Measurements from ENCODE around the gene MRPS18A.

MRPS18A gene

DNA sequence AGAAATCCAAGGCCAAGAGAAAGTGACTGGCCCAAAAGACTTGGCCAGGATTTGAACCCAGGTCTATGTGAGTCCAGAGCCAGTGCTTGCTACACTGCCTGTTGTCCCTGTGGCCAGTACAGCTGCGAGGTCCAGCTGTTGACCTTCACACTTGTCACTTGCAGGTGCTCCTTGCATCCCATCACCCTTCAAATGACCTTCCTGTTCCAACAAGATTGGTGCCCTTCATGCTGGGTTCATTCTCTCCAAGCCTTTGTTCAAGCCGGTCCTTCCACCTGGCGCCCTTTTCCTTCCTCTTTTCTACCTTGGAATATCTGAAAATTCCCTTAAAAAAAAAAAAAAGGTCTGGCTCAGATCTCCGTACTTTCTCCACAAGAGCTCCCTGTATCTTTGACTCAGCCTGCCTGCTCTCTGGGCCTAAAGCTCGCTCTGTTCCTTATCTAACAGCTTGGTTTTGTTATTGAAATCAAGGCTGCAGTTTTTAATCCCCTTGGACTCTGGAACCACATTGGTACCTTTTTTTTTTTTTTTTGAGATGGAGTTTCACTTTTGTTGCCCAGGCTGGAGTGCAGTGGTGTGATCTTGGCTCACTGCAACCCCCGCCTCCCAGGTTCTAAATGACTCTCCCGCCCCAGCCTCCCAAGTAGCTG, 22.2 kb upstream of the MRPS18A start:
- no peak for DNase-seq (ENCODE audit: low read depth, low spot score)
- TF ChIP-seq ZNF274 (IDR thresholded peaks at IDR 0.05; ENCODE audit: low read depth, low read length) (no peak), SUZ12 (IDR thresholded peaks at IDR 0.05; ENCODE audit: extremely low read depth, insufficient read depth, insufficient read length) (no peak)
- H3K9me3 ChIP-seq (ENCODE audit: insufficient read depth, low read length), result no peaks in the 10 kb centered on the region
- H3K4me1 ChIP-seq (ENCODE audit: insufficient read depth, insufficient read length), result peaks cover 11% of the 10 kb centered on the region
- no peaks in the 10 kb centered on the region for H3K36me3 ChIP-seq (ENCODE audit: insufficient read depth, insufficient read length, low read length)
- no peaks in the 10 kb centered on the region for H3K27me3 ChIP-seq (ENCODE audit: insufficient read depth, insufficient read length)
- H3K9ac ChIP-seq (ENCODE audit: insufficient read length, low read depth), result no peak overlapping the region
- no peak overlapping the region for H3K4me3 ChIP-seq (ENCODE audit: insufficient read length, low read depth)

DNA sequence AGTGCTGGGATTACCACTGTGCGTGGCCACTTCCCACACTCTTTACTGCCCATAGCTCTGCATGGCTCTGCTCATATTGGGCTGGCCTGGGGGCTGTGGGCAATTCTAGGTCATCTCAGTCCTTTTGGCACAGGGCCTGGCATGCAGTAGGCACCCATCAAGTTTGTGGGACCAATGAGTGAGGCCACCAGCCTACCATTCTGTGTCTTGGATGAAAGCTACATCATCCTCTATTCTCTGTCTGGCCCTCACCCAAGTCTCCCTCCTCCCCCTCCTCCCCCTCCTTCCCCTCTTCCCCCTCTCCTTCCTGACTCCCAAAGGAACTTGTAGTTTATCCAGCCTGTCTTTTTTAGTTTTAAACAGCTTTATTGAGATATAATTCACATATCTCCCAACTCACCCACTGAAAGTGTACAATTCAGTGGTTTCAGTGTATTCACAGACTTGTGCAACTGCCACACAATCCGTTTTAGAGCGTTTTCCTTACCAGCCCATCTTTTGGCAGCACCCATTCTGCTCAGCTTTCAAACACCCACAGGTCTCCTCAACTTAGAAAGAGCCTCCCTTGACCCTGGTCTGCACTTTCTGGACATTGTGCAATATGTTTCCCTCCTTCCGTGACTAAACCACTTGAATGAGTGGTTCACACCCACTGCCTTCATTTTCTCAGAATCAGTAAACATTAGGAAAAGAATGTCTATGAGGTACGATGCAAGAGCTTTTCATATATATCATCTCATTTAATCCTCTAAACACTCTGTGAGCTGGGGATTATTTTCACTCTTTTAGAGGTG, 21.5 kb upstream of the MRPS18A start:
- H3K9me3 ChIP-seq (ENCODE audit: insufficient read depth, low read length), result no peaks in the 10 kb centered on the region
- DNase-seq (ENCODE audit: low read depth, low spot score), result no peak
- no peak for TF ChIP-seq ZNF274 (IDR thresholded peaks at IDR 0.05; ENCODE audit: low read depth, low read length)
- no peak for TF ChIP-seq YY1 (IDR thresholded peaks at IDR 0.05; ENCODE audit: insufficient read depth, insufficient read length)
- TF ChIP-seq SUZ12 (IDR thresholded peaks at IDR 0.05; ENCODE audit: extremely low read depth, insufficient read depth, insufficient read length), result no peak
- H3K36me3 ChIP-seq (ENCODE audit: insufficient read depth, insufficient read length, low read length), result no peaks in the 10 kb centered on the region
- H3K27me3 ChIP-seq (ENCODE audit: insufficient read depth, insufficient read length), result no peaks in the 10 kb centered on the region
- no peak overlapping the region for H3K4me3 ChIP-seq (ENCODE audit: insufficient read length, low read depth)
- H3K4me1 ChIP-seq (ENCODE audit: insufficient read depth, insufficient read length), result peaks cover 6% of the 10 kb centered on the region
- no peak overlapping the region for H3K9ac ChIP-seq (ENCODE audit: insufficient read length, low read depth)

DNA sequence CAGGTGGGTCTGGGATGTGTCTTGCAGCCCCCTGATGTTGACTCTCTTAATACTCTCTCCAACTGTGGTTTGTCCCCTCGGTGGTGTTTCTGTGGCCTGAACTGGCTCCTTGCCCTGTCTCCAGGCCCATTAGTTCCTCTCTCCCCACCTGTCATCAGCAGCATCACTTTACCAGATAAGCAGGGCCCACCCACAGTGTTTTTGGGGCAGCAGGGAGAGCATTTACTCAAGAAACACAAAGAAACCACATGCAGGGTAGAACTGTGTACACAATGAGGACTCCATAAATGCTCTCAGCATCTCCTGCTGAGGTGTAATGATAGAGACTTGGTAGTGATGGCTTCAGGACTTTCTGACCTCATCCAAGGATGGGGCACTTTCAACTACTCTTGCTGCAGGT, 20.2 kb upstream of the MRPS18A start:
- TF ChIP-seq YY1 (IDR thresholded peaks at IDR 0.05; ENCODE audit: insufficient read depth, insufficient read length) (no peak), ZNF274 (IDR thresholded peaks at IDR 0.05; ENCODE audit: low read depth, low read length) (no peak), SUZ12 (IDR thresholded peaks at IDR 0.05; ENCODE audit: extremely low read depth, insufficient read depth, insufficient read length) (no peak)
- no peaks in the 10 kb centered on the region for H3K36me3 ChIP-seq (ENCODE audit: insufficient read depth, insufficient read length, low read length)
- H3K4me1 ChIP-seq (ENCODE audit: insufficient read depth, insufficient read length), result peaks cover 5% of the 10 kb centered on the region

DNA sequence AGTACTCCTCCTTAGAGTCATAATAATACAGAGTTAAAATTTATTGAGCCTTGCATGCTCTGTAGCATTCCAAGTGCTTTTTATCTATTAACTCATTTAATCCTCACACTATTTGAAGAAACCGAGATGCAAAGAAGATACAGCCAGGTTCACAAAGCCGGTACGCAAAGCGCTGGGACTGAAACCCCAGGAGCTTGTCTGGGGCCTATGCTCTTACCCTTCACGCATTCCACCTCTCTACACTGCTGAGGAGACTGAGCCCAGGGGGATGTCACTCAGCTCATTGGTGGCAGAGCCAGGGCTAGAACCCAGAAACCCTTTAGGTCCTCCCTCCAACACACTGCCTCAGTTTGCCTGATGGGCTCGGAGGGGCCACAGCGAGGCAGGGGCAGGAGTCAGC, 19.7 kb upstream of the MRPS18A start:
- Histone ChIP-seq H3K9ac (ENCODE audit: insufficient read length, low read depth) (no peak overlapping the region), H3K4me1 (ENCODE audit: insufficient read depth, insufficient read length) (peaks cover 5% of the 10 kb centered on the region), H3K36me3 (ENCODE audit: insufficient read depth, insufficient read length, low read length) (no peaks in the 10 kb centered on the region), H3K4me3 (ENCODE audit: insufficient read length, low read depth) (no peak overlapping the region), H3K27me3 (ENCODE audit: insufficient read depth, insufficient read length) (no peaks in the 10 kb centered on the region), H3K9me3 (ENCODE audit: insufficient read depth, low read length) (no peaks in the 10 kb centered on the region)
- TF ChIP-seq ZNF274 (IDR thresholded peaks at IDR 0.05; ENCODE audit: low read depth, low read length) (no peak), SUZ12 (IDR thresholded peaks at IDR 0.05; ENCODE audit: extremely low read depth, insufficient read depth, insufficient read length) (no peak), YY1 (IDR thresholded peaks at IDR 0.05; ENCODE audit: insufficient read depth, insufficient read length) (no peak)
- no peak for DNase-seq (ENCODE audit: low read depth, low spot score)

More for the DNA sequence above, 20.2 kb upstream of the MRPS18A start:
- DNase-seq (ENCODE audit: low read depth, low spot score), result no peak
- Histone ChIP-seq H3K27me3 (ENCODE audit: insufficient read depth, insufficient read length) (no peaks in the 10 kb centered on the region), H3K4me3 (ENCODE audit: insufficient read length, low read depth) (no peak overlapping the region), H3K9ac (ENCODE audit: insufficient read length, low read depth) (no peak overlapping the region), H3K9me3 (ENCODE audit: insufficient read depth, low read length) (no peaks in the 10 kb centered on the region)

DNA sequence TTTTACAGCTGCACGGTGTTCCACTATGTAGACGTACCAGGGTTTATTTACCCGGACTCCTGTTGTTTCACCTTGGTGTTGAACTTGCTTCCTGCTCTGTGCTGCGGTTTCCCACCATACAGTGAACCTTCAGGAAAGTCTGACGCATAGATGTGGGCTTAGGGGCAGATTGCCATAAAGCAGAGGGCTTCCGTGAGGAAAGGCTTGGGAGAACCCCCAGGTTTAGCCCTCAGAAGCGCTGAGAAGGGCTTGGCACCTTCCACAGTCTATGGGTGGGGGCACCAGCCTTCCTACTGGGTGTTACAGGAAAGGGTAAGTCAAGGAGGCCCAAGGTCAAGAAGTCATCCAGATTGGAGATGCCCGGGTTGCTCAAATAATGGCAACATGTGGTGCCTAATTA, 19.2 kb upstream of the MRPS18A start:
- no peaks in the 10 kb centered on the region for H3K27me3 ChIP-seq (ENCODE audit: insufficient read depth, insufficient read length)
- H3K9ac ChIP-seq (ENCODE audit: insufficient read length, low read depth), result no peak overlapping the region
- no peak overlapping the region for H3K4me3 ChIP-seq (ENCODE audit: insufficient read length, low read depth)

DNA sequence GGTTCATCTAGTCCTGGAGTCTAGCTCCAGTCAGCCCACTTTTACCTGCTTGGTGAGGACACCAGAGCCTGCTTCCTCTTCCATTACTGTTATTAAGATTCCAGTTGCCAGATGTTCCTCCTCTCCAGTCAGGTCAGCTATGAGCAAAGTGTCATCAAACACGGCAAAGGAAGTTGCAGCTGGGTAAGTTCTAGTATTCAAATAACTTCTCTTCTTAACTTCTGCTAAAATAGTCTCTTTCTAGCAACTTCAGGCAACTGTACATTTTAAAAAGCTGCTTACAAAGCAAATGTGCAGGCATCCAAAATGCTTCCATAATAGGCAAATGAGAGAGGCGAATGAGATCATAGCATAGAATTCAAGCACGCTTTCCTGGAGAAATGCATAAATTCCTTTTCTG, 18.4 kb upstream of the MRPS18A start:
- TF ChIP-seq ZNF274 (IDR thresholded peaks at IDR 0.05; ENCODE audit: low read depth, low read length), result no peak
- no peaks in the 10 kb centered on the region for H3K27me3 ChIP-seq (ENCODE audit: insufficient read depth, insufficient read length)
- H3K4me1 ChIP-seq (ENCODE audit: insufficient read depth, insufficient read length), result peaks cover 9% of the 10 kb centered on the region
- no peak for DNase-seq (ENCODE audit: low read depth, low spot score)
- no peak overlapping the region for H3K4me3 ChIP-seq (ENCODE audit: insufficient read length, low read depth)
- H3K9me3 ChIP-seq (ENCODE audit: insufficient read depth, low read length), result no peaks in the 10 kb centered on the region
- H3K36me3 ChIP-seq (ENCODE audit: insufficient read depth, insufficient read length, low read length), result no peaks in the 10 kb centered on the region
- H3K9ac ChIP-seq (ENCODE audit: insufficient read length, low read depth), result no peak overlapping the region

More for the DNA sequence above, 19.2 kb upstream of the MRPS18A start:
- Histone ChIP-seq H3K4me1 (ENCODE audit: insufficient read depth, insufficient read length) (peaks cover 9% of the 10 kb centered on the region), H3K9me3 (ENCODE audit: insufficient read depth, low read length) (no peaks in the 10 kb centered on the region), H3K36me3 (ENCODE audit: insufficient read depth, insufficient read length, low read length) (no peaks in the 10 kb centered on the region)
- TF ChIP-seq YY1 (IDR thresholded peaks at IDR 0.05; ENCODE audit: insufficient read depth, insufficient read length) (no peak), SUZ12 (IDR thresholded peaks at IDR 0.05; ENCODE audit: extremely low read depth, insufficient read depth, insufficient read length) (no peak), ZNF274 (IDR thresholded peaks at IDR 0.05; ENCODE audit: low read depth, low read length) (no peak)
- DNase-seq (ENCODE audit: low read depth, low spot score), result no peak

DNA sequence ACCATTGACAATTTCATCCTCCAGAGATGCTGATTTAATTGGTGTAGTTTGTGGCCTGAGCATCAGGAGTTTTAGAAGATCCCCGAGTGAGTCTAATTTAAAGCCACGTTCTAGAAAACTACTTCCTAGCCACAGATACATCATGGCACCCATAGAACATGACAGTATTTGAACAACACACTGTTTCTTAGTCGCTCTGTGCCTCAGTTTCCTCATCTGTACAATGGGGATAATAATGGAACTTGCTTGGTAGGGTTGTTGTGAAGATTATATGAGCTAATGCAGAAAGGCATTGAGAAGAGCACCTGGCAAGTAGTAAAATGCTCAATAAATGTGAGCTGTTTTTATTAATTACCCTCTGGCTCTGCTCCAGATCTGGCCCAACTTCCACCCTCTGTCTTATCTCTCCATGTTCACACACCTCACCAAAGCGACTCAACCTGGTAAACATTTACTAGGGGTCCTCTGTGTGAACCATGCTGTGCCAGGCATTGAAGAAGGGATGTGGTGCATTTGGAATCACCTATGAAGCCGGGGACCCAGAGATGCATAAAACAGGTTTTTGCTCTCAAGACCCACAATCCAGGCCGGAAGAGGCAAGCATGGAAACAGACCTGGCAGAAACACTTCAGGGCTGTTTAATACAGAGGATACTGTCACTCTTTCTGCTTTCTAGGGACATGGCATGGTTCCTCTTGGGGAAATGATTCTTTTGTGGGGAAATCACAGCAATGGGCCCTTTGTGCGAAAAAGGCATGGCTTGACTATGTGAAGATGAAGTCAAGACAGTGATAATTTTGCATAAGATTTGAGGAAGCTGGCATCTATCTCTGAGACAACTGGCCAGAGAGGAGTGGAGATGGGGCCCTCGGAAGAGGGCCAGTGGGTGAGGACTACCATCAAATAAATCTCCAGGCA, 16.2 kb upstream of the MRPS18A start:
- H3K9ac ChIP-seq (ENCODE audit: insufficient read length, low read depth), result no peak overlapping the region
- no peak overlapping the region for H3K4me3 ChIP-seq (ENCODE audit: insufficient read length, low read depth)
- no peaks in the 10 kb centered on the region for H3K27me3 ChIP-seq (ENCODE audit: insufficient read depth, insufficient read length)
- TF ChIP-seq ZNF274 (IDR thresholded peaks at IDR 0.05; ENCODE audit: low read depth, low read length) (no peak), YY1 (IDR thresholded peaks at IDR 0.05; ENCODE audit: insufficient read depth, insufficient read length) (no peak), SUZ12 (IDR thresholded peaks at IDR 0.05; ENCODE audit: extremely low read depth, insufficient read depth, insufficient read length) (no peak)
- H3K36me3 ChIP-seq (ENCODE audit: insufficient read depth, insufficient read length, low read length), result no peaks in the 10 kb centered on the region
- H3K9me3 ChIP-seq (ENCODE audit: insufficient read depth, low read length), result no peaks in the 10 kb centered on the region
- DNase-seq (ENCODE audit: low read depth, low spot score), result no peak
- peaks cover 8% of the 10 kb centered on the region for H3K4me1 ChIP-seq (ENCODE audit: insufficient read depth, insufficient read length)
